Measurements from ENCODE around the gene ZBTB8B. TPM values are rescaled to one million over a fixed set of nuclear protein-coding genes. Genes with fewer than 3 reads are reported as not detected.
"Not testable (repeated sequence)": the region's sequence is repeated elsewhere in the genome, so short reads cannot be mapped to it uniquely, and the experiment has no call there.

The ZBTB8B gene
- total RNA-seq, 1 experiment from 2014 or later: not detected

DNA sequence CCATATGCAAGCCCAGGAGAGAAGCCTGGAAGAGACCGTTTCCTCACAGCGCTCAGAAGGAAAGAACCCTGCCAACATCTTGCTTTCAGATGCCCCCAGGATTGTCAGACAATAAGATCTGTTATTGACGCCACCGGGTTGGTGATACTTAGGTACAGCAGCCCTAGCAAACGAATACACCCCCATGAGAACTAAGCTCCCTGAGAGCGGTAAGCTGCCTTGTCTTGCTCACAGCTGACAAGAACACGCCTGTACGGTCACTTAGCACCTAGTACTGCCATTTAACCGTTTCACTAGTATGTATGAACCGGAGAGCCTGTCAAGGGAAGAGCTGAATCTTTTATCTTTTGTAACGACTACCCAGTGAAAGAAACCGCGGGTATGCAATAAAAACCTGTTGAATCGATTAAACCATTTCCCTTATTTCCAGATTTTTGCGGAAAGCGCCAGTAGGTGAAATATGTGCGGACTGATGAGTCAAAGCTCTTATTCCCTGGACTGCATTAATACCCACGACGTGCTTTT is 619 bp upstream of the ZBTB8B start:
- in situ Hi-C loops (cut with HindIII; ENCODE audit: low pct_unique_long_range_greater_than_20kb, low sequenced_read_pairs): no loop called here
- DNase-seq (ENCODE audit: low read depth): no peak

DNA sequence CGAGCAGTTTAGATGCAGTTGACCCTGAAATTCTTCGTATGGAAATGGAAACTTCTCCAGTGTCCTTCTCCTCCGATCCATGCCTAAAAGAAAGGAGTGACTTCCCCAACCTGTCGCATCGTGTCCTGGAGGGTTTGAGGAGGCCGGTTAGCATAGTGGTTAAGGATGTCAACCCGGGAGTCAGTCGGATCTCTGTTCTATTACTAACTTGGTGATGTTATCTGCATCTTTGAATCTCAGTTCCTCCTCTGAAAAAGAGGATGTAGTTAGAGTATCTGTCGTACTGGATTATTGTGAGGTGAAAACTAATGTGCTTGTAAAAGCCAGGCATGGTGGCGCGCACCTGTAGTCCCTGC is 684 bp downstream of the ZBTB8B start:
- in situ Hi-C loops (cut with HindIII; ENCODE audit: low pct_unique_long_range_greater_than_20kb, low sequenced_read_pairs): no loop called here

DNA sequence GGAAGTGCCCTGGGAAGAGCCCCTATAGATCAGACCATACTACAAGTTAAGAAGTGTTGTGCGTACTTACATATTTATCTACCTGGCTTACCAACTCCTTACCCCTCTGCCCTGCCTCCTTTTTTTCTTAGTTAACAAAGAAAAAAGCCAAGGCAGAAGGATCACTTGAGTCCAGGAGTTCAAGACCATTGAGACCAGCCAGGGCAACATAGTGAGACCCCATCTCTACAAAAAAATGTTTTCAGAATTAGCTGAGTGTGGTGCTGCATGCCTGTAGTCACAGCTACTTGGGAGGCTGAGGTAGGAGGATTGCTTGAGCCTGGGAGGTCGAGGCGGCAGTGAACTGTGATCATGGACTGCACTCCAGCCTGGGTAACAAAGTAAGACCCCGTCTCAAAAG is 1.9 kb downstream of the ZBTB8B start:
- in situ Hi-C loops (cut with HindIII; ENCODE audit: low pct_unique_long_range_greater_than_20kb, low sequenced_read_pairs): no loop called here
- no peak for DNase-seq (ENCODE audit: low read depth)

More for the DNA sequence above, 684 bp downstream of the ZBTB8B start:
- DNase-seq (ENCODE audit: low read depth): no peak

DNA sequence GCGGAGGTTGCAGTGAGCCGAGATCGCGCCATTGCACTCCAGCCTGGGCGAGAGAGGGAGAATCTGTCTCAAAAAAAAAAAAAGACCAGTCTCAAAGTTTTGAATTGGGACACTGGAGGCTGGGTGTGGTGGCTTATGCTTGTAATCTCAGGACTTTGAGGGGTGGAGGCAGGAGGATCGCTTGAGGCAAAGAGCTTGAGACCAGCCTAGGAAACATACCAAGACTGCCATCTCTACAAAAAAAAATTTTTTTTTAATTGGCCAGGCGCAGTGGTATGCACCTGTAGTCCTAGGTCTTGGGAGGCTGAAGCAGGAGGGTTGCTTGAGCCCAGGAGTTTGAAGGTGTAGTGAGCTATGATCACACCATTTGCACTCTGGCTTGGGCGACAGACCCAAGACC is 3.9 kb downstream of the ZBTB8B start:
- in situ Hi-C loops (cut with HindIII; ENCODE audit: low pct_unique_long_range_greater_than_20kb, low sequenced_read_pairs): no loop called here
- DNase-seq (ENCODE audit: low read depth): no peak

DNA sequence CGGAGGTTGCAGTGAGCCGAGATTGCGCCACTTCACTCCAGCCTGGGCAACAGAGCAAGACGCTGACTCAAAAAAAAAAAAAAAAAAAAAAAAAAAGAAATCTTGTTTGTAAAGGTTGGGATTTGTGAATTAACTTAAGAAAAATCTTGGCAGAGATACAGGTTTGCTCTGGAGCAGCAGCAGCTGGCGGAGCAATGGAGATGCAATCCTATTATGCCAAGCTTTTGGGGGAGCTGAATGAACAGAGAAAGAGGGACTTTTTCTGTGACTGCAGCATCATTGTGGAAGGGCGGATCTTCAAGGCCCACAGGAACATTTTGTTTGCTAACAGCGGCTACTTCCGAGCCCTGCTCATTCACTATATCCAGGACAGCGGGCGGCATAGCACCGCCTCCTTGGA is 5.6 kb downstream of the ZBTB8B start:
- in situ Hi-C loops (cut with HindIII; ENCODE audit: low pct_unique_long_range_greater_than_20kb, low sequenced_read_pairs): no loop called here
- DNase-seq (ENCODE audit: low read depth): no peak

DNA sequence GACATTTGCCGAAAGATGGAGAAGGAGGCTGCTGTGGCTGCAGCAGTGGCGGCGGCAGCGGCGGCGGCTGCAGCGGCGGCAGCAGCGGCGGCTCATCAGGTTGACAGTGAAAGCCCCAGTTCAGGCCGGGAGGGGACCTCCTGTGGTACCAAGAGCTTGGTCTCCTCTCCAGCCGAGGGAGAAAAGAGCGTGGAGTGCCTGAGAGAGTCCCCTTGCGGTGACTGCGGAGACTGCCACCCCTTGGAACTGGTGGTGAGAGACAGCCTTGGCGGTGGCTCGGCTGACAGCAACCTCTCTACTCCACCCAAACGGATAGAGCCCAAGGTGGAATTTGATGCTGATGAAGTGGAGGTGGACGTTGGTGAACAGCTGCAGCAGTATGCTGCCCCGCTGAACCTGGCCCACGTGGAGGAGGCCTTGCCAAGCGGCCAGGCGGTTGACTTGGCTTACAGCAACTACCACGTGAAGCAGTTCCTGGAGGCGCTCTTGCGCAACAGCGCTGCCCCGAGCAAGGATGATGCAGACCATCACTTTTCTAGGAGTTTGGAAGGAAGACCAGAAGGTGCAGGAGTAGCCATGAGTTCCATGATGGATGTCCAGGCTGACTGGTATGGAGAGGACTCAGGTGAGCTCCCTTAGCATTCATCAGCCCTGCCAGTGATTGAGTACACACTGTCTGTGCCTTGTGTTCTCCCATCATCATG is 6.3 kb downstream of the ZBTB8B start:
- no peak for DNase-seq (ENCODE audit: low read depth)
- in situ Hi-C loops (cut with HindIII; ENCODE audit: low pct_unique_long_range_greater_than_20kb, low sequenced_read_pairs): no loop called here

DNA sequence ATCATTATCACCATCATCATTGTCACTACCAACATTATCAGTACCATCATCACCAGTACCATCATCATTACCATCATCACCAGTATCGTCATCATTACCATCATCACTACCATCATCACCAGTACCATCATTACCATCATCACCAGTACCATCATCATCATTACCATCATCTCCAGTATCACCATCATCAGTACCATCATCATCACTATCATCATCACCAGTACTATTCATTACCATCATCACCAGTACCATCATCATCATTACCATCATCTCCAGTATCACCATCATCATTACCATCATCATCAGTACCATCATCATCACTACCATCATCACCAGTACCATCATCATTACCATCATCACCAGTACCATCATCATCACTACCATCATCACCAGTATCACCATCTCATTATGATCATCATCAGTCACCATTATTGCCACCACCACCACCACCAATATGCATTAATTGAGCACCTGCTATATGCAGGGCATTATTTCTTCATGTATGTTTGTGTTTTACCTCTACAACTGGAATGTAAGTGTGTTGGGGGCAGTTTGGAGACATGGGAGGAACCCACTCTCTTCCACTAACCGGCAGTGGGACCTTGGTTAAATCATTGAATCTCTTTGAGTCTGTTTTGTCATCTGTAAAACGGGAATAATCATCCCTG is 7.0 kb downstream of the ZBTB8B start:
- in situ Hi-C loops (cut with HindIII; ENCODE audit: low pct_unique_long_range_greater_than_20kb, low sequenced_read_pairs): no loop called here

DNA sequence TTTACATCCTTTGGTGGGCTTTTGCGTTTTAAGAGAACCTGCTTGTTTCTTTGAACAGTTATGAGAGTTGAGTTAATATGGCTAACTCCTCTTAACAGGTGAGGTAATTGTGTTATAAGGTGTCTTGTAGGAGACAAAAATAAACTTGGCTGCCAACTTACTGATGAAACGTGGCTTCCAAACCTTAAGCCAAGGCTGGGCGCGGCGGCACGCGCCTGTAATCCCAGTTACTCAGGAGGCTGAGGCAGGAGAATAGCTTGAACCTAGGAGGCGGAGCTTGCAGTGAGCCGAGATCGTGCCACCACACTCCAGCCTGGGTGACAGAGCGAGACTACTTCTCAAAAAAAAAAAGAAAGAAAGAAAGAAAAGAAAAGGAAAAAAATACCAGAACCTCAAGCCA is 8.1 kb downstream of the ZBTB8B start:
- DNase-seq (ENCODE audit: low read depth); in situ Hi-C loops (cut with HindIII; ENCODE audit: low pct_unique_long_range_greater_than_20kb, low sequenced_read_pairs): not testable (repeated sequence)

More for the DNA sequence above, 7.0 kb downstream of the ZBTB8B start:
- no peak for DNase-seq (ENCODE audit: low read depth)

DNA sequence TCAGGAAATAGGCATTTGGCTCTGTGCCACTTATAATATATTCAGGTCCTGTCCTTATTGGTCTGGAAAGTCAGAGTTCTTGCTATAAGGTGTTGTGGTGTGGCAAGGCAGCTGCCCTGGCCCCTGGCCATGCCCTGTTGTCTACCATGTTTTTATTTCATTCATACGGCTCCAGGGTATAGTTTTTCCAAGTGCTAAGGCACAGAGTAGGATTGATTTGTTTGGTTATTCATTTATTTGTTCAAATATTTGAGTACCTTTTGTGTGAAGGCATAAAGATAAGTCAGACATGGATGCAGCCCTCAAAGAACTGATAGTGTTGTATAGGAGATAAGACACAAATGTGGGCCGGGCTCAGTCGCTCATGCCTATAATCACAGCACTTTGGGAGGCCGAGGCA is 10.1 kb downstream of the ZBTB8B start:
- in situ Hi-C loops (cut with HindIII; ENCODE audit: low pct_unique_long_range_greater_than_20kb, low sequenced_read_pairs): no loop called here
- DNase-seq (ENCODE audit: low read depth): no peak

DNA sequence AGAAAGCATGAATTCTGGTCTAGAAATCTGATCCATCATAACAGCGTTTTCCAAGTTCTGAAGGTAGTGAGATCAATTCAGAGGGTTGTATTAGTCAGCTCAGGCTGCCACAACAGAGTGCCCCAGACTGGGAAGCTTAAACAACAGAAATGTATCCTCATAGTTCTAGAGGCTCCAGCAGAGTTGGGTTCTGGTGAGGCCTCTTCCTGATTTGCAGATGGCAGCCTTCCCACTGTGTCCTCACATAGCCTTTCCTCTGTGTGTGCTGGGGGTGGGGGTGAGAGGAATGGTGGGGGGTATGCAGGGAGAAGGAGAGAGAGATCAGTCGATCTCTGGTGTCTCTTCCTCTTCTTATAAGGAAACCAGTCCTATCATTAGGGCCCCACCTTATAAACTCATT is 15.1 kb downstream of the ZBTB8B start:
- no peak for DNase-seq (ENCODE audit: low read depth)
- in situ Hi-C loops (cut with HindIII; ENCODE audit: low pct_unique_long_range_greater_than_20kb, low sequenced_read_pairs): no loop called here

DNA sequence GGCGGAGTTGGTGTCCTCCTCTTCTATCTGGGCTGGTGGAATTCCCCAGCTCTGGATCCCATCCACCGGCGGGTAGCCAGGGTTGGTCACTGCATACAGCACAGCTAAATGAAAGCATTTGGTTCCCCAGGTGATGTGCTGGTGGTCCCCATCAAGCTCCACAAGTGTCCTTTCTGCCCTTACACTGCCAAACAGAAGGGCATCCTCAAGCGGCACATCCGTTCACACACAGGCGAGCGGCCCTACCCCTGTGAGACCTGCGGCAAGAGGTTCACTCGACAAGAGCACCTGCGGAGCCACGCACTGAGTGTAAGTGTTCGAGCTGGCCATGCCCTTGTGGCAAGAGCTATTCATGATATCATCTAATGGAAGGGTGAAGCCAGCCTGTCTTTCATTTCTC is 15.9 kb downstream of the ZBTB8B start:
- in situ Hi-C loops (cut with HindIII; ENCODE audit: low pct_unique_long_range_greater_than_20kb, low sequenced_read_pairs): no loop called here
- no peak for DNase-seq (ENCODE audit: low read depth)

DNA sequence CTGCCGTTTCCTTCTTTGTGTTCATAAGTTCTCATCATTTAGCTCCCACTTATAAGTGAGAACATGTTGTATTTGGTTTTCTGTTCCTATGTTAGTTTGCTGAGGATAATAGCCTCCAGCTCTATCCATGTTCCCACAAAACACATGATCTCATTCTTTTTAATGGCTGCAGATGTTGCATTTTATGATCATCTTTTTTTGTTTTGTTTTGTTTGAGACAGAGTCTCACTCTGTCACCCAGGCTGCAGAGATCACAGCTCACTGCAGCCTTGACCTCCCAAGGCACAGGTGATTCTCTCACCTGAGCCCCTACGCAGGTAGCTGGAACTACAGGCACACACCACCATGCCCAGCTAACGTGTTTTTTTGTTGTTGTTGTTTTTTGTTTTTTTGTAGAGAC is 16.9 kb downstream of the ZBTB8B start:
- DNase-seq (ENCODE audit: low read depth); in situ Hi-C loops (cut with HindIII; ENCODE audit: low pct_unique_long_range_greater_than_20kb, low sequenced_read_pairs): not testable (repeated sequence)

DNA sequence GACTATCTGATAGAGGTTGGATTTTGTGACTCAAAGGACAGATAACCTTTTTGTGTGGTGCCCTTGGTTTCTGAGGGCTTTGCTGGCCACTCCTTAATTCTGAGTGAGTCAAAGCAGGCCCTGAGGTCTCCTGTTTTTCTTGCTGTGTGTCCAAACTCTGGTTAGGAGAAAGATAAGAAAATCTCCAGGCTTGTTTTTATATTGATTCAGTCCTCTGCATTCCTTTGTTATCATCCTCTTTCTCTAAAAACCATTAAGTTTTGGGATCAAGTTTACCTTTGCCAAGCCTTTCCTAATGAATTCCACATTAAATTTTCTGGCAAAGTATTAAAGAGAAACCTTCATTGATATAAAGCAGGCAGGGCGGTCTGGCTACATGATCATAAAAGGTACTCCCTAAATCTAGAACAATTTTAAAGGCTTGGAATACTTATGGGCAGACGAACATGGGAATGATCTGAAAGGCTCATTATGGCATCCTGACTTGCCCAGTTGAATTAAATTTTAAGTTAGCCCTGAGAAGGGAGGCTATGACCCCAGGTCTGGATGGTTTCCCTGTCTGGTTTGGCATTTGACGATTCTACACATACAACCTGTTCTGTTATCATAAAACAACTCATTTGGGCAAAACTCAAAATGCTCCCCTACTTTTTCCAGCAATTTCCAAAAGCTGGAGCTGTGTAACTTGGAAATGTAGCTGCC is 20.8 kb downstream of the ZBTB8B start:
- in situ Hi-C loops (cut with HindIII; ENCODE audit: low pct_unique_long_range_greater_than_20kb, low sequenced_read_pairs): no loop called here
- no peak for DNase-seq (ENCODE audit: low read depth)

DNA sequence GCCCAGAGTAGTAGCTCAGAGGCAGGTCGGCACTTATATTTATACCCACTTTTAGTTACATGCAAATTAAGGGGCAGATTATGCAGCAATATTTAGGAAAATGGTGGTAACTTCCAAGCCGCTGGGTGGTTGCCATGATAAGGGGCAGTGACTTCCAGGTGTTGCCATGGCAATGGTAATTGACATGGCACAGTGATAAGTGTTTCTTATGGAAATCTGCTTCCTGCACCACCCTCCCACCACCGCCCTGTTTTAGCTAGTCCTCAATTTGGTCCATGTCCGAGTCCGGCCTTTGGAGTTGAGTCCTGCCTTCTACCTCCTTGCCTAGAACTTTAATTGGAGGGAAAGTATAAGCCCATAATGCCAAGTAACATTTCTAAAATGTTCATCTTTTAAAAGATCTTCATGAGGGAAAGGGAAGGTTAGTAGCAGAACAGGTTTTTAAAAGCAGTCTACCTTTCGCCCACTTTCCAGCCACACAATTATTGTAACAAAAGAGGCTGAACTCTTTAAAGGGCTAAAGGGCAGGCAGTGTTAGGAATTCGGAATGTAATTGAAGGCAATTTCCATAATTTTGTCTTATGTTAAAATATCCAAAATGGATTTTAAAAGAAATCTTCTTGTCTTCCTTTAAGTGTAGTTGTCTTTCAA is 21.7 kb downstream of the ZBTB8B start:
- in situ Hi-C loops (cut with HindIII; ENCODE audit: low pct_unique_long_range_greater_than_20kb, low sequenced_read_pairs): no loop called here
- no peak for DNase-seq (ENCODE audit: low read depth)

DNA sequence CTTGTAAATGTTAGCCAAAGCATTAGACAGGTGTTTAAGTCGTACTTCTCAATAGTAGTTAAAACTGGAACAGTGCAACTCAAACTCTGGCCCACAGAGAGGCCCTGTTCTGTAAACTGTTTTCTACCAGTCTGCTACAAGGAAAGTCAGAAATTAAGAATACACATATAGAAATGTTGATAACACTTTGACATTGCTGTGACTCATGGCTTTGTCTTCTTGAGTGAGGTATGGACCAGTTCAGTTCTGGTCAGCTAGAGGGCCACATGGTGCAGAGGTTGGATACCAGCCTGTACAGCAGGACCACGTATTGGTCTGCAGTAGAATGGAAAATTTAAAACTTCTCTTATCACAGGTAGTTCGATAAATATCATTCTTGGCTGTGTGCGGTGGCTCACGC is 22.3 kb downstream of the ZBTB8B start:
- in situ Hi-C loops (cut with HindIII; ENCODE audit: low pct_unique_long_range_greater_than_20kb, low sequenced_read_pairs): no loop called here

DNA sequence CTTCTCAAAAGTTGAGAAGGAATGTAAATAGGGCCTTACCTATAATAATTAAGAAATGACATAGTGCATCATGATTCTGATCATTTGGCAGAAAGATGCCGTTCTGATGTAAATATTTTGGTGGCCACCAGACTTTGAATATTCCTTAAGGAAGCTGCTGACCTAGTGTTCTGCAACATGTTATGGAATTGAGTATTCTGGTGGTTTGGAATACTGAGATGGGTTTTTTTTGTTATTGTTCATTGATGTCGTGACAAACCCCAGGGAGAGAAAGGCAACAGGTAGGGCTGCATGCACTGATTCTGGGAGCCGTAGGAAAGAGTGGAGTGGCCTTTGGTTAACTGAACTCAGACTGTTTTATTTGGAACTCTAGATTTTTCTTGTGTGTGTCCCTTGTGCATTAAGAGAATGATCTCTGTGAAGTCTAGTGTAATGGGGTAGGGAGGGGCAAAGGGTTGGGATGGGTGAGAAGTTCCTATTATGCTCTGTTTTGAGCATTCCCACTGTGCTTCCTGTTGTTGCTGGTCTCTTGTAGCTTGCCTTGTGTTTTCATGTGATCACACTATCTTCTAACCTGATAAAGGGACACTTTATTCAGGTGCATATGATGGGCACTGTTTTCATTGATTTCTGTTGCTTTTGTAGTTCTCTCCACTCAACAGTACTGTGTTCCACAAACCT is 25.0 kb downstream of the ZBTB8B start:
- DNase-seq (ENCODE audit: low read depth): no peak
- in situ Hi-C loops (cut with HindIII; ENCODE audit: low pct_unique_long_range_greater_than_20kb, low sequenced_read_pairs): no loop called here

More for the DNA sequence above, 22.3 kb downstream of the ZBTB8B start:
- DNase-seq (ENCODE audit: low read depth): no peak

DNA sequence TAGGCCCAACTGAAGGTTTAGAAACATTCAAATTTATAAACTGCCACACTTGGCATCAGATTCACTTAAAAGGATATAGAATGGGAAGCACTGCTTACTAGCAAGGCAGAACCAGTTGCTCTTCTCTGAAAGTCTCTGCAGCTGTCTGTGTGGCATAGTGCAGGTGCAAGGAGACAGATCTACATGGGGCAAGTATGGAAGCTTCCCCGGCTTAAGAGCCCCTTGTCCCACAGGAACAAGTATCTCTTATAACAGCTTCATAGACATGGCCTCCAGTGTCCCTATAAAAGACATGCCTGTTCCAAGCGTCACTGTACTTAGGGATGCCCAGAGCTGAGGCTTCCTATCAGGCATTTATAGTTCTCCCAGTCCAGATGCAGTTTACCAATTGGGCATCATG is 26.5 kb downstream of the ZBTB8B start:
- no peak for DNase-seq (ENCODE audit: low read depth)
- in situ Hi-C loops (cut with HindIII; ENCODE audit: low pct_unique_long_range_greater_than_20kb, low sequenced_read_pairs): no loop called here

DNA sequence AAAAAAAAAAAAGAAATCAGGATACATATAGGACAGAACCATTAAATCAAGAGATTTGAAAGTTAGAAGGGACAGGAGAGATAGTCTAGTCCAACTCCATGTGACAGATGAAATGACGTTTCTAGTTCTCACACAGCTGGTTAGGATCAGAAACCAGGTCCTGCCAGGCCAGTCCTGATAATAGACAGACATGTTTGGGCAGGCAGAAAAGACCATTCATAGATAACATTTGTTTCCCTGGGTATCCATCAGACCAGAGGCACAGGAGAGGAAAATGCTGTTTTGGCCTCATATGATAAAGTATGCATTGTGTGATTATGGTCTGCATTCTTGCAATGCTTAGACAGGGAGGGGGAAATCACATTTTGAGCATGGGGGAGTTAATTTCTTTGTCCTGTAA is 29.3 kb downstream of the ZBTB8B start:
- in situ Hi-C loops (cut with HindIII; ENCODE audit: low pct_unique_long_range_greater_than_20kb, low sequenced_read_pairs): no loop called here

More for the DNA sequence above, 29.3 kb downstream of the ZBTB8B start:
- no peak for DNase-seq (ENCODE audit: low read depth)

All from Caki2 (cell line).